SK-N-DZ (cell line): Measurements from ENCODE around the gene ATOX1.
"Not testable (repeated sequence)": the region's sequence is repeated elsewhere in the genome, so short reads cannot be mapped to it uniquely, and the experiment has no call there.

Experiments
- DNase-seq: peaks from one replicate; pipeline ENCODE4 v3.0.0-alpha.2; 2015; ENCODE audit warnings: low spot score
- small RNA-seq, 2 experiments: library from RNA; depleted of rRNA; stranded (forward); fragments of <200 nt; gene quantifications; one replicate each; pipeline ENCODE3, GENCODE V24; 2014

ATOX1 gene

DNA sequence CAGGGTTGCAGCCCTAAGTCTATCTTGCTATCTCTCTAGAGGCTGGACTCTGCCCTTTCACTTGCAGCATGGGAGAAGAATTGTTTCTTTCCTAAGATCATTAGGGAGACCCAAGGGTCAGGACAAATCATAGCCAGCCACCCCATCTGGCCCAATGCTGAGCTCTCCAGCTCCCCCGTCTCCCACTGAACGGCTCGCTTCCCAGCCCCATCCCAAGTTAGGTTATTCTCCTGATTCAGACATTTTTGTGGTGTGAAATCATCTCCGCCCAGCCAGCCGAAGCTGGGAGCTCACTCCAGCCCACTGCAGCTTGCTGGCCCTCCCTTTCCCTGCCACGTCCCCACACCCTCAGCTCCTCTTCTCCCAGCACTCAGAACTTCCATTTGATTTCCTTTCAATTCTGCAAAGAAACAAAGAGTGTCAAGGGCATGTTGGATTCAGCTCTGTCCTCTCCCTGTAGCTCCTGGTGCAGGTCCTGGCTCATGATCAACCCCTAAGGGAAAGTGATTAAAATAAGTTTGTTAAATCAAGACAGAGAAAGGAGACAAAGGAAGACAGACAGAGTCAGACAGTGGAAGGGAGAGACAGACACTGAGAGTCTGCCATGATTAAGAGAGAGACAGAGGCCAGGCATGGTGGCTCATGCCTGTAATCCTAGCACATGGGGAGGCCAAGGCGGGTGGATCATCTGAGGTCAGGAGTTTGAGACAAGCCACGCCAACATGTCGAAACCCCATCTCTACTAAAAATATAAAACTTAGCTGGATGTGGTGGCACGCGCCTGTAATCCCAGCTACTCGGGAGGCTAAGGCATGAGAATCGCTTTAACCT is 59.1 kb downstream of the ATOX1 start:
- no peak for DNase-seq

GRCh38 chr5:151698081-151698480 is 60.4 kb downstream of the ATOX1 start:
- not testable (repeated sequence) for DNase-seq

- no peak for DNase-seq
These were observed 61.0 kb downstream of the ATOX1 start for GRCh38 chr5:151697452-151697851.

DNA sequence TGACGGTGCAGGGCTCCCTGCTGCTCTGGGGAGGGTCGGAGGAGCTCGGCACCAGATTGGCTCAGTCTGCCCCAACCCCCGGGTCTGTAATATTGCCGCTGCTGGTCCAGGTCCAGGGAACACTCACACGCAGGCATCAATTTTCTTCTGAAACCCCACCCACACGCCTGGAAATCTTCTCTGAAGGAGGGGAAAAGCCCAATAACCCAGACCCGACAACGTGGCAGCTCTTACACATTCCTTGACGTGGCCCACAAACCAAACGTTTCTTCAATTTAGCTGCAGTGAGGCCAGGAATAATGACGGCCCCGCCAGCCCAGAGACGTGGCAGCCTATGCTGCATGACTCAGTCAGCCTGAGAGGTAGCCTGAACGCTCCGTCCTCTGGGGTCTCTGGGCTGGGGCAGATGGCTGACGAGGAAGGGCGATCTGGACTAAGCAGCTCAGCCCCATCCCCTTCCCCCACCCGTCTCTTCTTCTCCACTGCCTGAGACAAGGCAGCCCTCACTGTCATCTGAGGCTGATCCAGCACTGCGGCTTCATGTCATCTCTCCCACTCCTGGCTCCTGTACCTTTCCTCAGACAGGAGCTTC is 61.9 kb downstream of the ATOX1 start:
- DNase-seq, result peak; percentile 88

GRCh38 chr5:151695464-151695863 is 63.0 kb downstream of the ATOX1 start:
- DNase-seq, result no peak

- DNase-seq, result no peak
These were observed 64.4 kb downstream of the ATOX1 start for GRCh38 chr5:151694035-151694485.

Small RNAs within 50 kb of the gene (small RNA-seq; reads per million reads assigned to genes)
- gene RN7SKP232, result 0 to 0.22 reads per million in 2 experiments
